CD4-positive, alpha-beta T cell treated with Interferon gamma for 1 hour (primary cell): ENCODE data around the gene HSD11B1.
A peak's percentile ranks its signal among the peaks of the same experiment; 100 is the strongest.

ENCODE experiments used
- DNase-seq: peaks from one replicate; pipeline ENCODE4 v3.0.0-alpha.2; 2020

The HSD11B1 gene

DNA sequence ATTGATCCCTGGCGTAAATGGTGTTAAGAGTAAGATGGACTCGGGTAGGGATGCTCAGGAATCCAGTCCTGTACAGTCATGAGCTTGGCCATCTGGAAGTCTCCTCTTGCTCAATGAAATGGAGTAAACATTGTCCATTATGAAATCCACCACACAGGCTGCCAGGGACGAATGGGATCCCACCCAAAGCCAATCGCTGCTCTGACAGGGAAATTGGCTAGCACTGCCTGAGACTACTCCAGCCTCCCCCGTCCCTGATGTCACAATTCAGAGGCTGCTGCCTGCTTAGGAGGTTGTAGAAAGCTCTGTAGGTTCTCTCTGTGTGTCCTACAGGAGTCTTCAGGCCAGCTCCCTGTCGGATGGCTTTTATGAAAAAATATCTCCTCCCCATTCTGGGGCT is at the start of gene HSD11B1:
Gene HSD11B1 (plus strand): TSS at position 263 of the 400 bp plus-strand sequence. CDS start 97 bp downstream, at position 360.
- DNase-seq = no peak

DNA sequence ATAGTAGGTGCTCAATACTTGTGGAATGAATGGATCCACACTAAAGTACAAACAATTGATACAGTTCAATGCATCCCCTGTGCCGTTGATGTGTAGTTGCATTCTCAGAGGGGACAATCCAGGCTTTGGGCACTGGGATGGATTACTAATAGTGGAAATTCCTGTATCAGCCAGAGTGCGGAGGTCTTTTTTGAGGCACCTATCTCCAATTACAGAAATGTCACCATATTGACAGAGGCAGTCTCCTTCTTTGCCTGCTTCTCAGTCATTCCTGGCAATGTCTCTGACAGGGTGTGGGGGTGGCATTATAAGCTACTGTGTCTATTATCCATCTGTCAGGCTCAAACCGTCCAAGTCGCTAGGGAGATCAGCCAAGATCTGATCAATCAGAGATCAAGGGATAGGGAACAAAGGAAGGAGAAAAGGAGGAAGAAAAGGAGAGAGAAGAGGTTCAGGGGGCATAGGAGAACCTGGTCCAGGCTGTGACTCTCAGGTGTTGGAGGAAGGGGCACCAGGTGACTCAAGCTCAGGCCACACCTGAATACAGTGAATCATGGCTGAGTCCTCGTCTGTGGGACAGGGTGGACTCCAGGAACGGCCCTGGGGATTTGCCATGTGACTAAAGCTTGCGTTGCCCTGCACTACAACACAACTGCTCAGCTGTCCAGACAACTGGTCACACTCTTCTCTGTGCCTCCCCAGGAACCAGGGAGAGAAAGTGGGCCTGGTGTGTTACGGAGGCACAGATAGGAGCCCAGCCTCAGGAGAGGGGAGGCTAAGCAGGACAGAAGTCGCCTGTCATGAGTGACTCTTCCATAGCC is 49.0 kb upstream of the HSD11B1 start:
- no peak for DNase-seq

DNA sequence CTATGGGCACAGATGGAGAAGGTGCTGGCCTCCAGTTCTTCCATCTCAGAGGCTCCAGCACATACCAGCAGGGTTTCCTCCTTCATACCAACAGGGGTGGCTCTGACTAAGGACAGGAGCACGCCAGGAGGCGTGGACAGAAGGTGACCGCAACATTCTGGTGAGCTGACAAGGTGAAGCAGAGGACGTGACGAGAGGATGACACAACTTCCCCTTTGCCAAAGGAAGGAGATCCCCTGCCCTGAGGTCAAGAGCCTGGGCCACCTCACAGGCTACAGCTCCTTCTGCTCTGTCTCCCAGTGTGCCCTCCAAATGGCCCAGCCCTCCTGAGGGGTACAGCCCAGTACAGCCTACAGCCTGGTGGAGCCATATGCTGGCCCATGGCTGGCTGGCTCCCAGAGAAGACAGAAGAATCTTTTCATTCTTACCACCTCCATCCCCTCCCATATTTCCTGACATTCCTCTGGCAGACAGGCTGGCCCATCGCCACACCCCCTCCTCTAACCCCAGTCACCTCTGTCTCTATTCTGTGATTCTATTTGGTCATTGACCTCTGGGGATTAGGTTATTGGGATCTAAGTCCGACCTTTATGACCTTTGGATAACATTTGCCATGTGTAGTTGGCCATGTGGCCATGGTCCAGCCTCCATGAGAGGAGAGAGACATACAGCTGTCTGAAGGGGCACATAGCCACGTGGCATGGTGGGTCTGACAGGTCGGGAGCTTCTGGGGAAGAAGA is 47.3 kb upstream of the HSD11B1 start:
- peak; percentile 84 for DNase-seq

DNA sequence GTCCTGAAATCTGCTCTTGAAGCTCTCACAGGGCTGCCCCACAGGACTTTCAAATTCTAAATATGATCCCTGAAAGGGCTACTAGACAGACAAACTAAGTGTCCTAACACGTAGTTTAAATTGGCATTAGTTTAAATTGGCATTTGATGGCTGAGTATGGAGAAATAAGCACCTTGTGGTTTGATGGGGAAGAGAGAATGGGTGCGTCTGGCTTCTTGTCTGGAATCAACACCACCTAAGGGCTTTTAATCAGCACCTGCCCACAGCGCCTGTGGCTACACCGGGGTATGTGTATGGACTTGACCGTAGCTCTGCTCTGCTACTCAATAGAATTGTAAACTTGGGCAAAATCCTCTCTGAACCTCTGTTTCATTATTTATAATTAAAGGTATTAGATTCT is 46.7 kb upstream of the HSD11B1 start:
- no peak for DNase-seq

DNA sequence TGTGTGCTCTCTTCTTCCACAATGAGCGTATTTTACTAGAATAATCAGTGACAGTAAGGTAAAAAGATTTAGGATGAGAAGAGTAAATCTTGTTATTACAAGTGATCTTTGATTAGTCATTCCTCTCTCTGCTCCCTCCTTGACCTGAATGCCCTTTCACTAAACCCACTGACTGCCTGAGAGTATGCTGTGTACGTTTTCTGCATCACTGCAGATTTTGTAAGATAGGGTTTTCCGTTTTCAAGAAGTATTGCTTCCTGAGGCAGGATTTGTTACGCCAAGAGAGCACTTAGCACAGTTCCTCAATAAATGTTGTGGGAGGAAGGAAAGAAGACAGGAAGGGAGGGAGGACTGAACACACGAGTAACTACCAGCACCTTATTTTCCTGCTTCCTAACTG is 44.7 kb upstream of the HSD11B1 start:
- peak; percentile 44 for DNase-seq

DNA sequence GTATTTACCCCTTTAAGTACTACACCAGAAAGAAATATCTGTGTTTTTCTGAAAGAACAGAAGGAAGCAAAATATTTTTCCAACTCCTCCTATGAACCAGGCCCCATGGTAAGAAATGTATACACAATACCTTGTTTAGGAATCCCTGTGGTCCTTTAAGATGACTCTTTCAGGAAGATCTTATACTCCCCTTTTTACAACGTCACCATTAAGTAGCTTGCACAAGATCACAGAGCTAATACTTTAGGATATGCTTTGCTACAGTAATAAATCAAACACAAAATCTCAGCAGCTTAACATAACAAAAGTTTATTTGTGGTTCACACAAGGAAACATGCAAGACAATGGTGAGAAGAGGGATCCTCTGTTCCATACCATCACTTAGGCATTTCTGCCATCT is 43.6 kb upstream of the HSD11B1 start:
- DNase-seq = no peak

DNA sequence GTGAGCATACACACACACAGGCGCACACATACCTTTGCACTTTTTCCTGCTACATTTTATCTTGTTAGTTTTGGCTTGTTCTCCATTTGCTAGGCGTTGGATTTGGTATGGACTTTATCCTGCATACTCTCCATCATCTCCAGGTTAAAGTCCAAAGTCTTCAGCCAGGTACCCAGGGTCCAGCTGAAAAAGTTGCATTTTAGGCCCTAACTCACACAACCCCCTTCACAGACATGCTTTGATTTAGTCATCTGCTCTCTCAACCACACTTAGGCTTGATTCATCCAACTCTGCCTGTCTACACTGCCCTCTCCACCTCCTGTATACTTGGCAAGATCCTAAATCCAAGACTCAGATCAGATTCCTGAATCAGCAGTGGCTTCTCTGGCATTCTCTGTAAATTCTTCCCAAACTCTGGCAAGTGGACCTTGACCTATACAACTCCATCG is 41.7 kb upstream of the HSD11B1 start:
- DNase-seq = no peak

DNA sequence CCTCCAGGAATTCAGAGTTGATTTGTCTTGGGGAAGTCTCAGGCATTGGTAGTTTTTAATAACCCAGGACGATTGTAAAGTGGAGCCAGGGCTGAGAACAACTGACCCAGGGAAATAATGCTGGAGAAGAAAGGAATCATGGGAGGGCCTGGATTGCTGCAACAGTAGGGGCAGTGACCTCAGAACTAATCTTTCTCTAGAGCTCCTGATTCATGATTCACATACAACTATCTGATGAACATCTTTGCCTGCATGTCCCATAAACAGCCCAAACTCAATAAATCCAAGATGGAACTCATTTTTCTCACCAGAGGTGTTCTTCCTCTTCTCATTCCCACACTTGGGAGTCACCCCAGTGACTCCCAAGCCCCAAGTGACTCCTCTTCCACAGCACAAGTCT is 37.5 kb upstream of the HSD11B1 start:
- DNase-seq = no peak

DNA sequence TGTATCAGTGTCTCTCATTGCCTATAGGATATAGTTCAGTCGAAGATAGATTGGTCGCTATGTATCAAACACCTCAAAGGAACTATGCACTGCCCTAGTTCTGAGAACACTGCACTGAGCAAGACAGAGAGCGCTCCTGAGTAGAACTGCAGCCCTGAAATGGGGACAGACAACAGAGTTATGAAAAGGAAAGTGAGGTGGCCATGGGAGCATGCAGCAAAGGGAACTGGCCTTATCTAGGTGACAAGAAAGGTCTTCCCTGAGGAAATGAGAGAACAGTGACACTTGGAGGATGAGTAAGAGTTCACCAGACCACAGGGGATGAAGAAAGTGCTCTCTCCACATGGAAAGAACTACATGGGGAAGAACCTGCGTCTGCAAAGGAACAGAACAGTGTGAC is 36.9 kb upstream of the HSD11B1 start:
- DNase-seq = no peak

DNA sequence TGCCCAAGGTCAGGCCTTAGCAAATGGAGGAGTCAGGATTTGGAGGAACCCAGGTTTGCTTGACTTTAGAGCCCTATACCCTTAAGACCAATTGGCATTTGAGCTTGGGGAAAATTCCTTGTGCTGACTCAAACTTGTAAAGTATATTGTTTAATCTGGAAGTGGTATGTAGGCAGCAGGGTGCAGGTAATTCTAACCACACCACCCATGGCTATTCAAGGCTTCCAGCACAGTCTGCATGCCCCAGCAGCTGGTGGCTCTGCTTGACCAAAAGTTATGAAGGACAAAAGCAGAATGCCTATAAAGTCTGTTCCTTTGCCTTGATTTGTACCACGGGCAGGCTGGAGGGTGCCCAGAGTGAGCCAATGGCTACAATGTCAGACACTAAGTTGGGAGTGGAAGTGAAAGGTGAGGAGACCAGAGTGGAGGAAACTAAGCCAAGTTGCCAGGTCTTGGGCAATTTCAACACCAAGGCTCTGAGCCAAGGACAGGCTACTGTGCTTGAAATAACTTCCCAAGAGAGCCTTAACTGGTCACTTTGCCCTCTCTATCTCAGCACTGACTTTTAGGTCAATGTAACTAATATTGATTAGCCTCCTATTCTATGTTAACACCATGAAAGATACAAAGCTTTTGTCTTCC is 34.1 kb upstream of the HSD11B1 start:
- DNase-seq = no peak

DNA sequence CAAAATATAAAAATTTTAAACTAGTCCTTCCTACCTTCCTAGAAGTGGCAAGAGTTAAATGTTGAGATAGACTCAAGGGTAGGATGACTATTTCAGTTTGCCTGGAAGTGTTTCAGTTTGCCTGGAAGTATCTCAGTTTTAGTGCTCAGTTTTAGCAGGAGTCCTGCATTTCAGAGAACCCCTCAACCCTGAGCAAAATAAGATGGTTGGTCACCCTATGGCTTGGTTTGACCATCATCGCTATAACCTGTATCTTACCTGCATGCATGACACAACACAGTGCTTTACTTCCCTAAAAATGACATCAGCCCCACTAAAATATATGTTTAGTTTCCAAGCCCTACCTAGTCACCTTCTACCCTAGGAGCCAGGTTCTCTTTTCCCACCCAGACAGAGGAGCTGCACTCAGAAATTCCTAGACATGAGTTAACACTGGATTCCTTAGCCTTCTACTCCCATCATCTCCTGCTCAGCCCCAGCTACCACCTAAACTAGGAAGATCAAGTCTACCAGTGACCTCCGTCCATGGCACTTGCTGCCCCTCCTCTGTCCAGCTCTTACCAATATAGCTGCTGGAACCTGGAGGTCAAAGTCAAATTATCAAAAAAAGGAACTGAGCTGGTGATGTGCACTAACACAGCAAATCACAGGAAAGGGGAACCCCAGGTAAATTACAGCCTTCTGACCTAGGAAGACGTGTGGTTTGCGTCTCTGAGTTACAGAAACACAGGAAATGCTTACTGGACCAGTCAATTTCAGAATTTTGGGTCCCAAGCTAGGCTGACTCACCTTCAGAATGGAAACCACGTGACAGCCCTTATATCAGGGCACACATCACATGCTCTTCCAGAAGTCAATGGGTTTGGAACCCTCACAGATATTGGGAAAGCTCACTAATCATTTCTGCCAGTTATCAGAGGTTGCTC is 31.7 kb upstream of the HSD11B1 start:
- DNase-seq = peak; percentile 77

DNA sequence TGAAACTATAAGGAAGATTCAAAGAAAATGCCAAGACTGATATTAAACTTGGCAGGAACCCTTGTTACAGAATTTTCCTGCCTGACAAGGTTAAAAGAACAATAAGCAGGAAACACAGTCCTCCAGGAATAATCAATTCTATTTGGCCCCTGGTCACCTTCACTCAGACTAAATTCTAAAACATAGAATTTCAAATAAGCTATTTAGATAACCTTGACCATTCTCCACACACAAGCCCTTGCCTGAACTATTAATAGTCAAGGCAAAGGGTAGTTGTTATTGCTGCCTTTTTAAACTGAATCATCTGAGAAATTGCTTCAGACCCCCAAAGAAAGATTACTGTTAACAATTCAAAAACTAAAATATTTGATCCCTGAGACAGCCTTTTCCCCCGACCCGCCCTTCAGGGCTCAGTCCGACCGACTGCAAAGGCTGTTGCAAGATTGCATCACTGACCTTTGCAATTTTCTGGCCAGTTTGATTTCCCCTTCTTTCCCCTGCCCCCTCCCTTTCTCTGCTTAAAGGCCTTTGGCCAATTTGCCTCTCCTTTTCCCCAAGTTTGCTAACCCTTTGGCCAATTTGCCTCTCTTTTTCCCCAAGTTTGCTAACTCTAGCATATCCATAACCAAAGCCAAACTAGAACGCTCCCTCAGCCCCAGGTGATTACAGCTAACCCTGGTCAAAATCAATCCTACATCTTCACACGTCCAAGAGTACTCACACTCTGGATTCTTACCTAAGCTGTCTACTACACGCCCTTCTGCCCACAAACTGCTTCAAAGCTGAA is 30.8 kb upstream of the HSD11B1 start:
- DNase-seq = peak; percentile 41

DNA sequence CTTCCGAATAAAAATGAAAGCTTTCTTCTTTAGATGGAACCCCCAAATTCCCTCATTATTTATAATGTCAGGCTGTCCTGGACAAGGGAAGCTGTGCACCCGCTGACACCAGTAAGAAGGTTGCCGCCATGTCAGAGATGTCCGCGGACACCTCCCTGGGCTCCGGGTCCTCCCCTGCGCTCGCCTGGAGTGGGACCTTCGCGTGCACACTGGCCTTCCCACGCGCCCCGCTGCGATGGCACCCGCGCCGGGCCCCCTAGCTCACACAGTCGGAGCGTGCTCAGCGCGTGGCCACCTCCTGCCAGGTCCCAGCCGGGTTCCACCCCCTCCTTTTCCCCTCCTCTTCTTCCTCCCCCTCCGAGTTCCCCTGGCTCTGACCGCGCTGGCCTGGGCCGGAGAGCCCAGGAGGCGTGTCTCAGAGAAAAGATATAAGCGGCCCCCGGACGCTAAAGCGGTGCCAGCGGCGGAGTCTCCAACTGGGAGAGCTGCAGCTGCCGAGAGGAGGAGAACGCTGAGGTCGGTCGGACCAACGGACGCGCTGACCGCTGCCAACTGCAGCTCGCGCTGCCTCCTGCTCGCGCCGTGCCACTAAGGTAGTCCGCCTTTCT is 29.6 kb upstream of the HSD11B1 start, which contains the start of gene G0S2:
Gene G0S2 (plus strand): TSS at position 456 of the 608 bp plus-strand sequence. CDS start 273 bp downstream, outside the sequence.
- peak; percentile 74 for DNase-seq

DNA sequence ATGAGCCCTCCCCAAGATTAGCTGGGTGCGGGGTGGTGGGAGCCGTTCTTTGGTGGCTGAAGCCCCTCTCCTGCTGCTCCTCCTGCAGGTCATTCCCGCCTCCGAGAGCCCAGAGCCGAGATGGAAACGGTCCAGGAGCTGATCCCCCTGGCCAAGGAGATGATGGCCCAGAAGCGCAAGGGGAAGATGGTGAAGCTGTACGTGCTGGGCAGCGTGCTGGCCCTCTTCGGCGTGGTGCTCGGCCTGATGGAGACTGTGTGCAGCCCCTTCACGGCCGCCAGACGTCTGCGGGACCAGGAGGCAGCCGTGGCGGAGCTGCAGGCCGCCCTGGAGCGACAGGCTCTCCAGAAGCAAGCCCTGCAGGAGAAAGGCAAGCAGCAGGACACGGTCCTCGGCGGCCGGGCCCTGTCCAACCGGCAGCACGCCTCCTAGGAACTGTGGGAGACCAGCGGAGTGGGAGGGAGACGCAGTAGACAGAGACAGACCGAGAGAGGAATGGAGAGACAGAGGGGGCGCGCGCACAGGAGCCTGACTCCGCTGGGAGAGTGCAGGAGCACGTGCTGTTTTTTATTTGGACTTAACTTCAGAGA is 29.0 kb upstream of the HSD11B1 start:
- no peak for DNase-seq

DNA sequence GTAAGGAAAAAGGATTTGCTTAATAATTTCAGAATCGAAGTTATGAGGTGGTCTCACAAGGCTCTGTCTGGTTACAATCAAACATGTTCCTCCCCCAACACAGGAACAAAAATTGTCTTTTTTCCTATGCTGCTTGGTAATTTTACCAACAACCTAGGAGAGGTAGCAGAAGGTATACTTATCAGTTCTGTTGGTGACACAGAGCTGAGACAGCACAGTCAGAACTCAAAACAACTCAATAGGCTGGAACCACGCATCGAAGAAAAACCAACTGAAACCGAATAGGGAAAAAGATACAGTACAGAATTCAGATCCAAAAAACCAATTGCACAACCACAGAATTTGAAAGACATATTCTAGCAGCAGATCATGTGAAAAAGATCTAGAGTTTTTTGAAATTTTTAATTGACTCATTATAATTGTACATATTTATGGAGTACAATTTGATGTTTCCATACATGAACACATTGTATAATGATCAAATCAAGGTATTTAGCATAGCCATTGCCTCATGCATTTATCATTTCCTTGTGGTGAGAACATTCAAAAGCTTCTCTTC is 25.6 kb upstream of the HSD11B1 start:
- no peak for DNase-seq

DNA sequence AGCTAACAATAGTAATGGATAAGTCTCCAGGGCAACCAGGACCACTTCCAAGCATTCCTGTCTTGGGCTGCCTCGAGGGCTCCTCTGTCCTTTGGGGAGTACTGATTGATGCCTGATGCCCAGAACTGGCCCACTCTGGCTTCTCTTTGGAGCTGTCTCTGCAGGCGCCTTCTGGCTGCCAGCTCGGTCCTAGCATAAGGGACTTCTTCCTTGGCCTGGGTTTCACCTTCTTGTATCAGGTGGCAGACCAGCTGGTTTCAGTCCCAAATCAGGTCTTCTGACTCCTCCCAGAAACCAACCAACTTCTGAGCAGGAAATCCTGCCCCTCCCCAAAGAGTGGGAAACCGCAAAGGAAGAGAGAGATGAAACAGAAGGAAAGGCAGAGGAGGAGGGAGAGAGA is 18.8 kb upstream of the HSD11B1 start:
- no peak for DNase-seq

DNA sequence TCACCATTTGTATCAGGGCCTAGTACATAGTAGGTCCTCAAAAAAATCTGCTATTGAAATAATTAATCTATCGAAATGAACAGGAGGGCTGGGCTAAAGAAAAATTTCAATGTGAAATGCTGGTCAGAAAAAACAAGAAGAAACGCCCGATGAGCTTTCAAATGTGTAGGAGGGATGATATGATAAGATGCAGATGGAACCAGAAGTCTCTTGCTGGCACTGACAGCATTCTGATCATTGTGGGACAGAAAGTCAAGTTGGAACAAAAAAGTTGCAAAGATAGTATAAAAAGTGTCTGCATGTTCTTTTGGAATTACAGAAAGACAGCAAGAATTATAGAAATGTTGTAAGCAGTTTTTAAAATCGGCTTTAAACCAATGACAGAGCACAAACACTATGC is 18.3 kb upstream of the HSD11B1 start:
- no peak for DNase-seq

DNA sequence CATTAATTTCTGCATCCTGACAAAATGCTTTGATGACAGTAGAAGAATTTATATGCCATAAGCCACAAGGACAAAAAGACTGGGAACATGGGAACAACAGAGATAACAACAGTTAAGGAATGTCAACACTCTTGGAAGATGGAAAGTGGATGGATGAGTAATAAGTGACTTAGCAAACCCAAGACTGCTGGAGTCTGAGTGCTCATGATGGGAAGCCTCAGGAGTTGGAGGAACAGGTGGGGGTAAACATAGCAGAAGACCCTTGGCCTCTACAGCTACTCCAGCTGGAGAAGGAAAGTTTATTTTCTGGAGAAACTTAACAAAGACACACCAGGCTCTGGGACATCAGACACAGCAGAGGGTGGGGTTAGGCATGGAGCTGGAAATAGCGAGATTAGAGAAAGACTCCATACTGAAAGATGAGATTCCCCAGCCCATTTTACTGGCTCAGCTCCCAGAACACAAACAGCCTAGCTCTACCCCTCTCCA is 15.9 kb upstream of the HSD11B1 start:
- DNase-seq = no peak

DNA sequence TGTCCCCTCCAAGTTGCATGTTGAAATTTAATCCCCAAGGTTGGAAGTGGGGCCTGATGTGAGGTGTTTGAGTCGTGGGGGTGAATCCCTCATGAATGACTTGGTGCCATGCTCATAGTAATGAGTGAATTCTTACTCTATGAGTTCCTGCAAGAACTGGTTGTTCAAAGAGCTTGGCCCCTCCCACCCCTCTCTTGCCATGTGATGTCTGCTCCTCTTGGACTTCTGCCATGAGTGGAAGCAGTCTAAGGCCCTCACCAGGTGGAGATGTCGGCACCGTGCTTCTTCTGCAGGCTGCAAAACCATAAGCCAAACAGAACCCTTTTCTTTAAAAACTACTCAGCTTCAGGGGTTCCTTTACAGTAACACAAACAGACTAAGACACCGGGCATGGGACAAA is 15.2 kb upstream of the HSD11B1 start:
- DNase-seq = no peak

DNA sequence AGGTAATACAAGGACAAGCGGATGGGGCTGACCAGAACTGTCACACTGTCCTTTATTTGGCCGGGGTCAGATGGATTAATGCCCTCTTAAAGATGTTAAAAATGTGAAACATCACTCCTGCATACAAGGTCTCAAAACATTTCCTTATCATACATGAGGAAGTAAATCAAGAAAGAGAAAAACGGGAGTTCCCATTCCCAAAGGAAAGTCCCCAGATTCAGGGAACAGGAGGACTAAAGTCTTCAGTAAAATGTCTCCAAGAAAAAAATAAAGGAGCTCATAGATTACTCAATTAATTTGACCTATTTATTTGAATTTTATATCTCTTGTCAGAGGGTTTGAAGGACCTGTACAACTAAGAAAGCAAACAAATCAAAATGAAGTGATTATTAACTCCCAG is 13.4 kb upstream of the HSD11B1 start:
- no peak for DNase-seq
